Measurements from ENCODE around the gene AGMO.

Gene AGMO

GRCh38 chr7:15213093-15213492, 348.7 kb downstream of the AGMO start:
- no peaks in the 10 kb centered on the region for H3K79me2 ChIP-seq

GRCh38 chr7:15209429-15209828, 352.4 kb downstream of the AGMO start:
- no peak overlapping the region for H3K9ac ChIP-seq
- H3K9me3 ChIP-seq (ENCODE audit: control insufficient read depth, low read length), result no peaks in the 10 kb centered on the region
- H3K36me3 ChIP-seq (ENCODE audit: control insufficient read depth, insufficient read depth, low read length), result no peaks in the 10 kb centered on the region
- no peaks in the 10 kb centered on the region for H3K4me1 ChIP-seq
- TF ChIP-seq CTCF (IDR thresholded peaks at IDR 0.05), result no peak
- no peaks in the 10 kb centered on the region for H3K79me2 ChIP-seq
- H3K4me2 ChIP-seq (ENCODE audit: low read length), result no peak overlapping the region
- H3K27me3 ChIP-seq (ENCODE audit: control insufficient read depth, insufficient read depth, low read length), result no peaks in the 10 kb centered on the region
- no peak overlapping the region for H3K4me3 ChIP-seq (ENCODE audit: low read depth, low read length)
- H2AFZ ChIP-seq, result no peak overlapping the region
- no peak overlapping the region for H3K27ac ChIP-seq

More at GRCh38 chr7:15213093-15213492, 348.7 kb downstream of the AGMO start:
- Histone ChIP-seq H3K9me3 (ENCODE audit: control insufficient read depth, low read length) (no peaks in the 10 kb centered on the region), H3K4me2 (ENCODE audit: low read length) (no peak overlapping the region), H3K27ac (no peak overlapping the region), H3K4me1 (no peaks in the 10 kb centered on the region), H3K9ac (no peak overlapping the region), H2AFZ (no peak overlapping the region), H3K27me3 (ENCODE audit: control insufficient read depth, insufficient read depth, low read length) (no peaks in the 10 kb centered on the region), H3K36me3 (ENCODE audit: control insufficient read depth, insufficient read depth, low read length) (no peaks in the 10 kb centered on the region), H3K4me3 (ENCODE audit: low read depth, low read length) (no peak overlapping the region)
- TF ChIP-seq CTCF (IDR thresholded peaks at IDR 0.05), result no peak

DNA sequence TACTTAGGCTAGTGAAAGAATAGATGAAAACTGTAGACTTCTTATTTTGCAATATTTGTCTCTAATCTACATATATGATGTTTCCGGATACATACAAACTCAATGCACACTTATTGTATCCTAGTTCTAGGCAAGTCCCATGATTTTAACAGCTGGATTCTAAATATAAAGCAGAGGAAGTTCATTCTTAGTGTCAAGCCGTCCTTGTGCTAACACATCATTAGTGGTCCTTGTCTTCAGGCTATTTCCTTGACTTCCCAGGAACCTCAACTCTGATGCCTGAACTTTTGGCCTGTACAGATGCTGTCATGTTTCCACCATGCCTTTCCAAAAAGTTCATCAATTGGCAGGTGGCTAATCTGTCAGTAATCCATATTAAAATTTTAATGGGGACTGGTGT, 357.4 kb downstream of the AGMO start:
- H3K4me2 ChIP-seq (ENCODE audit: low read length), result no peak overlapping the region
- H3K36me3 ChIP-seq (ENCODE audit: control insufficient read depth, insufficient read depth, low read length), result no peaks in the 10 kb centered on the region
- no peak overlapping the region for H3K27ac ChIP-seq
- no peak overlapping the region for H2AFZ ChIP-seq
- H3K4me3 ChIP-seq (ENCODE audit: low read depth, low read length), result no peak overlapping the region
- no peaks in the 10 kb centered on the region for H3K4me1 ChIP-seq
- no peaks in the 10 kb centered on the region for H3K79me2 ChIP-seq
- no peak overlapping the region for H3K9ac ChIP-seq
- H3K9me3 ChIP-seq (ENCODE audit: control insufficient read depth, low read length), result no peaks in the 10 kb centered on the region
- TF ChIP-seq CTCF (IDR thresholded peaks at IDR 0.05), result no peak
- H3K27me3 ChIP-seq (ENCODE audit: control insufficient read depth, insufficient read depth, low read length), result no peaks in the 10 kb centered on the region

DNA sequence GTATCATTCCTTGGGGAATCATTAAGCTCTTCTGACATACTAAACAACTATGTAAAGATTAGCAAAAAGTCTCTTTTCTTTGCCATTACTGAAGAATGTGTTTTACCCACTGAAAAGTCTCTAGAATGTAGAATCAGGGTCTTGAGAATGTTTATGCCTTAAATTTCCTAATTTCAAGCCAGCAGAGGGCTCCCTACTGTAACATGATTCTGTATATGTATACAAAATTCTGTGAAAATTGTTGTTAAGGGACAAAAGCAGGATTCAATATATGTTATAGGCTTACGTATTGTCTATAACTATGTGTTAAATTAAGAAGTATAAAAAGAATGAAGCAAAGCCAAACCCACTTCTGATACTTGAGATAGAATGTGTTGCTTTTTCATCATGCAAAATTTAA, 362.3 kb downstream of the AGMO start:
- Histone ChIP-seq H3K9ac (no peak overlapping the region), H3K36me3 (ENCODE audit: control insufficient read depth, insufficient read depth, low read length) (no peaks in the 10 kb centered on the region), H2AFZ (no peak overlapping the region), H3K4me3 (ENCODE audit: low read depth, low read length) (no peak overlapping the region), H3K27ac (no peak overlapping the region), H3K9me3 (ENCODE audit: control insufficient read depth, low read length) (no peaks in the 10 kb centered on the region), H3K79me2 (no peaks in the 10 kb centered on the region), H3K4me2 (ENCODE audit: low read length) (no peak overlapping the region), H3K4me1 (no peaks in the 10 kb centered on the region), H3K27me3 (ENCODE audit: control insufficient read depth, insufficient read depth, low read length) (no peaks in the 10 kb centered on the region)
- TF ChIP-seq CTCF (IDR thresholded peaks at IDR 0.05), result no peak

All from parathyroid adenoma (tissue), 2 donors.